ENCODE data around the gene RBM6.
"Not testable (repeated sequence)": the region's sequence is repeated elsewhere in the genome, so short reads cannot be mapped to it uniquely, and the experiment has no call there.

Gene RBM6

DNA sequence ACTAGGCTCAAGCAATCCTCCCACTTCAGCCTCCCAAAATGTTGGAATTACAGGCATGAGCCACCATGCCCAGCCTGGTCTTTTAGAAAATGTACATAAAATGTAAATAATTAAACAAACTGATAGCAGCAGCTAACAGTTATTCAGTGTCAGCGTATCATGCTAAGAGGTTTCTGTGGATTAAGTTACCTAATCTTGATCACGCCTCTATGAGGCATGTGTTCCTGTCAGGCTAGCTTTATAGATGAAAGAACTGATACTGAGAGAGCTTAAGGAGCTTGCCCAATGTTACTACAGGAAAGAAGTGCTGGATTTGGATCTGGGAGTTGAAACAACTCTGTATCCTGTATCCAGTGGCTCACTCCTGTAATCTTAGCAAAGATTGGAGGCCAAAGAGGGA is 25.0 kb upstream of the RBM6 start:
- DNase-seq = no peak
- Histone ChIP-seq H3K36me3 (ENCODE audit: control insufficient read depth in 4 of 4, insufficient read depth in 4 of 4, low read length in 3 of 4) (peaks cover 0 to 29% (median 16%) of the 10 kb centered on the region in 4 experiments), H3K4me1 (ENCODE audit: control extremely low read depth in 1 of 4, control insufficient read depth in 4 of 4, insufficient read depth in 4 of 4, low read length in 3 of 4) (no peaks in the 10 kb centered on the region), H3K4me3 (ENCODE audit: control insufficient read depth in 1 of 7, extremely low read depth in 1 of 7, insufficient read depth in 4 of 7, low read depth in 2 of 7, low read length in 6 of 7) (no peak overlapping the region), H3K27ac (ENCODE audit: insufficient read depth in 1 of 2, low read depth in 1 of 2, low read length in 2 of 2, poor library complexity in 1 of 2, severe bottlenecking in 2 of 2) (no peak overlapping the region), H3K9me3 (ENCODE audit: control extremely low read depth in 1 of 5, control insufficient read depth in 4 of 5, insufficient read depth in 2 of 5, low read depth in 1 of 5, low read length in 4 of 5) (no peaks in the 10 kb centered on the region), H3K27me3 (replicated peaks in 2 of 5; ENCODE audit: control insufficient read depth in 4 of 5, insufficient read depth in 5 of 5, low read length in 4 of 5) (no peaks in the 10 kb centered on the region)
- ChIA-PET CTCF (interaction anchor here (0.7 to 2.9 kb wide), 5 partner anchors 8 to 76 kb away, joined by 3 to 19 read pairs (median 4); partner anchors contain the start of gene MON1A), POLR2A (no interaction called here)
- WGBS (ENCODE audit: insufficient coverage) = 92% methylated on average over 2 of the region's 2 CpGs

DNA sequence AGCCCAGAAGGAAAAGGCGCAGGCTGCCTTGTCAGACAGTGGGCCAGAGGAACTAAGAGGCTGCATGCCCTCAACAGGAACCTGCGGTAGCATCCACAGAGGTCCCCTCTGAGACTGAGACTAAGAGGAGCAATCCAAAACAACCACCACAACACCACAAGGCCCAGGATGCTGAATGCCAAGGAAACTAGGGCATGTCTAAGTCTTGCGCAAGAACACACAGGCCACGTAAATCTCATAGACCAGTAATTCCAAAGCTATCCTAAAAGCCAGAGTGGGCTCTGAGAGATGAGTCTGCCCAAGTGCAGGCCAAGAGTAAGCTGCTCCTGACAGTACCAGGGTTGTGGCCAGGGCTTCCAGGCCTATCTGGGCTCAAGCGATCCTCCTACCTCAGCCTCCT is 23.3 kb upstream of the RBM6 start:
- DNase-seq = no peak
- POLR2A ChIA-PET = no interaction called here
- Histone ChIP-seq H3K4me1 (ENCODE audit: control extremely low read depth in 1 of 4, control insufficient read depth in 4 of 4, insufficient read depth in 4 of 4, low read length in 3 of 4) (no peaks in the 10 kb centered on the region), H3K9me3 (ENCODE audit: control extremely low read depth in 1 of 5, control insufficient read depth in 4 of 5, insufficient read depth in 2 of 5, low read depth in 1 of 5, low read length in 4 of 5) (no peaks in the 10 kb centered on the region), H3K36me3 (ENCODE audit: control insufficient read depth in 4 of 4, insufficient read depth in 4 of 4, low read length in 3 of 4) (peaks cover 0 to 15% (median 4%) of the 10 kb centered on the region in 4 experiments), H3K4me3 (ENCODE audit: control insufficient read depth in 1 of 7, extremely low read depth in 1 of 7, insufficient read depth in 4 of 7, low read depth in 2 of 7, low read length in 6 of 7) (no peak overlapping the region), H3K27ac (ENCODE audit: insufficient read depth in 1 of 2, low read depth in 1 of 2, low read length in 2 of 2, poor library complexity in 1 of 2, severe bottlenecking in 2 of 2) (no peak overlapping the region), H3K27me3 (replicated peaks in 2 of 5; ENCODE audit: control insufficient read depth in 4 of 5, insufficient read depth in 5 of 5, low read length in 4 of 5) (no peaks in the 10 kb centered on the region)
- CTCF ChIA-PET = interaction anchor here (0.7 to 2.9 kb wide), 5 partner anchors 10 to 1692 kb away, joined by 3 to 19 read pairs (median 3); partner anchors contain the start of gene MON1A
- 90% methylated on average over 2 of the region's 5 CpGs for WGBS (ENCODE audit: insufficient coverage)

DNA sequence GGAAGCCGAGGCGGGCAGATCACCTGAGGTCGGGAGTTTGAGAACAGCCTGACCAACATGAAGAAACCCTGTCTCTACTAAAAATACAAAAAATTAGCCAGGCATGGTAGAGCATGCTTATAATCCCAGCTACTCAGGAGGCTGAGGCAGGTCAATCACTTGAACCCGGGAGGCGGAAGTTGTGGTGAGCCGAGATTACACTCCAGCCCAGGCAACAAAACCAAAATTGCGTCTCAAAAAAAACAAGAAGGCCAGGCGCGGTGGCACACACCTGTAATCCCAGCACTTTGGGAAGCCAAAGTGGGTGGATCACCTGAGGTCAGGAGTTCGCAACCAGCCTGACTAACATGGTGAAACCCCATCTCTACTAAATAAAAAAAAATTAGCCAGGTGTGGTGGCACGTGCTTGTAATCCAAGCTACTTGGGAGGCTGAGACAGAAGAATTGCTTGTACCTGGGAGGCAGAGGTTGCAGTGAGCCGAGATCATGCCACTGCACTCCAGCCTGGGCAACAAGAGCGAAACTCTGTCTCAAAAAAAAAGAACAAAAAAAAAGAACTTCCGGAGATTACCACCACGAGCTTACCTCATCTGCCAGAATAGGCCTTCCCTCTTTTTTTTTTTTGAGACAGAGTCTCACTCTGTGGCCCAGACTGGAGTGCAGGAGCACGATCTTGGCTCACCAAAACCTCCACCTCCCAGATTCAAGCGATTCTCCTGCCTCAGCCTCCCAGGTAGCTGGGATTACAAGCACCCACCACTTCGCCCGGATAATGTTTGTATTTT is 22.0 kb upstream of the RBM6 start:
- 90% methylated on average over 11 of the region's 19 CpGs for WGBS (ENCODE audit: insufficient coverage)
- H3K9me3 ChIP-seq (ENCODE audit: control extremely low read depth in 1 of 5, control insufficient read depth in 4 of 5, insufficient read depth in 2 of 5, low read depth in 1 of 5, low read length in 4 of 5); H3K4me1 ChIP-seq (ENCODE audit: control extremely low read depth in 1 of 4, control insufficient read depth in 4 of 4, insufficient read depth in 4 of 4, low read length in 3 of 4); H3K4me3 ChIP-seq (ENCODE audit: control insufficient read depth in 1 of 7, extremely low read depth in 1 of 7, insufficient read depth in 4 of 7, low read depth in 2 of 7, low read length in 6 of 7); H3K27me3 ChIP-seq (replicated peaks in 2 of 5; ENCODE audit: control insufficient read depth in 4 of 5, insufficient read depth in 5 of 5, low read length in 4 of 5); DNase-seq; POLR2A ChIA-PET; H3K27ac ChIP-seq (ENCODE audit: insufficient read depth in 1 of 2, low read depth in 1 of 2, low read length in 2 of 2, poor library complexity in 1 of 2, severe bottlenecking in 2 of 2); H3K36me3 ChIP-seq (ENCODE audit: control insufficient read depth in 4 of 4, insufficient read depth in 4 of 4, low read length in 3 of 4): not testable (repeated sequence)
- CTCF ChIA-PET = interaction anchor here (1.1 to 3.2 kb wide), 3 partner anchors 10 to 23 kb away, joined by 3 to 10 read pairs (median 4); partner anchors contain the start of gene MON1A

DNA sequence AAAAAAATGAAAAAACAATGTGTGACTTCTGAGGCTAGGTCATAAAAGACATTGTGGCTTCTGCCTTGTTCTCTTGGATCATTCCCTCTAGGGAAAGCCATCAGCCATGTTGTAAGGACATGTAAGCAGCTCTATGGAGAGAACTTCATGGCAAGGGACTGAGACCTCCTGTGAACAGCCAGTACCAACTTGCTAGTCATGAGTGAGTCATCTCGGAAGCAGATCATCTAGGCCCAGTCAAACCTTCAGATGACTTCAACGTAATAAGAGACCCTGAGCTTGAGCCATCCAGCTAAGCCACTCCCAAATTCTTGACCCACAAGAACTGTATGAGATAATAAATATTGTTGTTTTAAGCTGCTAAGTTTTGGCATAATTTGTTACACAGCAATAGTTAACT is 15.3 kb upstream of the RBM6 start:
- 100% methylated on average over 1 of the region's 2 CpGs for WGBS (ENCODE audit: insufficient coverage)
- H3K27me3 ChIP-seq (replicated peaks in 2 of 5; ENCODE audit: control insufficient read depth in 4 of 5, insufficient read depth in 5 of 5, low read length in 4 of 5) = no peaks in the 10 kb centered on the region
- peaks cover 0 to 9% (median 8%) of the 10 kb centered on the region in 4 experiments for H3K4me1 ChIP-seq (ENCODE audit: control extremely low read depth in 1 of 4, control insufficient read depth in 4 of 4, insufficient read depth in 4 of 4, low read length in 3 of 4)
- ChIA-PET POLR2A (interaction anchor here (0.5 kb wide), 1 partner anchor 75 kb away, joined by 5 read pairs; no protein-coding TSS in a partner anchor), CTCF (interaction anchor here (1.1 to 2.2 kb wide), 3 partner anchors 11 to 85 kb away, joined by 3 to 6 read pairs (median 3); no protein-coding TSS in a partner anchor)
- peaks cover 0 to 3% (median 0%) of the 10 kb centered on the region in 4 experiments for H3K36me3 ChIP-seq (ENCODE audit: control insufficient read depth in 4 of 4, insufficient read depth in 4 of 4, low read length in 3 of 4)
- no peak overlapping the region for H3K27ac ChIP-seq (ENCODE audit: insufficient read depth in 1 of 2, low read depth in 1 of 2, low read length in 2 of 2, poor library complexity in 1 of 2, severe bottlenecking in 2 of 2)
- no peak for DNase-seq
- H3K4me3 ChIP-seq (ENCODE audit: control insufficient read depth in 1 of 7, extremely low read depth in 1 of 7, insufficient read depth in 4 of 7, low read depth in 2 of 7, low read length in 6 of 7) = no peak overlapping the region
- no peaks in the 10 kb centered on the region for H3K9me3 ChIP-seq (ENCODE audit: control extremely low read depth in 1 of 5, control insufficient read depth in 4 of 5, insufficient read depth in 2 of 5, low read depth in 1 of 5, low read length in 4 of 5)

DNA sequence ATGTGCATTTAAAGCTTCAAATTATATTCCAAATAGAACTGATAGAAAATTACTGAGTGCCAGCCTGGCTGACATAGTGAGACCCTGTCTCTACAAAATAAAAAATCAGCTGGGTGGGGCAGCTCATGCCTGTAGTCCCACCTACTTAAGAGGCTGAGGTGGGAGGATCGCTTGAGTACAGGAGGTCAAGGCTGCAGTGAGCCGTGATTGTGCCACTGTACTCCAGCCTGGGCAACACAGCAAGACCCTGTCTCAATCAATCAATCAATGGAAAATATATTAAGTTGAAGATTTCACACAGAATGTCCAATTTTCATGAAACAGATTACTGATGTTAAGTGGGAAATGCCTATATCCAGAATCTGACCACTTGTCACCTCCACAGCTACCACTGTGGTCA is 14.5 kb upstream of the RBM6 start:
- Histone ChIP-seq H3K9me3 (ENCODE audit: control extremely low read depth in 1 of 5, control insufficient read depth in 4 of 5, insufficient read depth in 2 of 5, low read depth in 1 of 5, low read length in 4 of 5) (no peaks in the 10 kb centered on the region), H3K4me3 (ENCODE audit: control insufficient read depth in 1 of 7, extremely low read depth in 1 of 7, insufficient read depth in 4 of 7, low read depth in 2 of 7, low read length in 6 of 7) (no peak overlapping the region), H3K4me1 (ENCODE audit: control extremely low read depth in 1 of 4, control insufficient read depth in 4 of 4, insufficient read depth in 4 of 4, low read length in 3 of 4) (peaks cover 0 to 14% (median 13%) of the 10 kb centered on the region in 4 experiments), H3K36me3 (ENCODE audit: control insufficient read depth in 4 of 4, insufficient read depth in 4 of 4, low read length in 3 of 4) (no peaks in the 10 kb centered on the region), H3K27ac (ENCODE audit: insufficient read depth in 1 of 2, low read depth in 1 of 2, low read length in 2 of 2, poor library complexity in 1 of 2, severe bottlenecking in 2 of 2) (no peak overlapping the region), H3K27me3 (replicated peaks in 2 of 5; ENCODE audit: control insufficient read depth in 4 of 5, insufficient read depth in 5 of 5, low read length in 4 of 5) (no peaks in the 10 kb centered on the region)
- POLR2A ChIA-PET = no interaction called here
- CTCF ChIA-PET = interaction anchor here (1.5 to 2.2 kb wide), 2 partner anchors 19 to 86 kb away, joined by 3 to 6 read pairs; no protein-coding TSS in a partner anchor
- no peak for DNase-seq
- no CpG with 5 or more reads among the region's 2 CpGs for WGBS (ENCODE audit: insufficient coverage)

DNA sequence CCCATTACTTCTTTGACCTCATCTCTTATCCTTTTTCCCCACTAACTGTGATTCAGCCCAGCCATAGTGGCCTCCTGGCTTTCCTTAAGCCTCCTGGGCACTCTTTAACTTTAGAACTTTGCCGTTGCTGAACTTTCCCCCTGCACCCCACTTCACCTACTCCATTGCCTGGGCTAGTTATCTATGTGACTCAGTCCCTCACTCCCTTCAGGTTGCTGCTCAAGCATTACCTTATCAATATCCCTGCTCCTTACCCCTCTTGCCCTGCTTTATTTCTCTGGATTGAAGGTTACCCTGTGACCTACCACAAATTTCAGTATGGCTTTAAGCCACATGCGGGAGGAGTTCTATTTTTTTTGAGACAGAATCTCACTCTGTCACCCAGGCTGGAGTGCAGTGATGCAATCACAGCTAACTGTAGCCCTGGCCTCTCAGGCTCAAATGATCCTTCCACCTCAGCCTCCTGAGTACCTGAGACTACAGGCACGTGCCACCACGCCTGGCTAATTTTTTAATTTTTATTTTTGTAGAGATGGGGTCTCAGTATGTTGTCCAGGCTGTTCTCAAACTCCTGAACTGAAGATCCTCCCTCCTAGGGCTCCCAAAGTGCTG is 13.7 kb upstream of the RBM6 start:
- DNase-seq = no peak
- H3K4me1 ChIP-seq (ENCODE audit: control extremely low read depth in 1 of 4, control insufficient read depth in 4 of 4, insufficient read depth in 4 of 4, low read length in 3 of 4) = peaks cover 0 to 20% (median 14%) of the 10 kb centered on the region in 4 experiments
- ChIA-PET POLR2A (interaction anchor here (0.7 kb wide), 1 partner anchor 16 kb away, joined by 3 read pairs; no protein-coding TSS in a partner anchor), CTCF (interaction anchor here (1.5 to 2.2 kb wide), 2 partner anchors 20 to 87 kb away, joined by 3 to 6 read pairs; no protein-coding TSS in a partner anchor)
- no peaks in the 10 kb centered on the region for H3K36me3 ChIP-seq (ENCODE audit: control insufficient read depth in 4 of 4, insufficient read depth in 4 of 4, low read length in 3 of 4)
- H3K27me3 ChIP-seq (replicated peaks in 2 of 5; ENCODE audit: control insufficient read depth in 4 of 5, insufficient read depth in 5 of 5, low read length in 4 of 5) = no peaks in the 10 kb centered on the region
- H3K27ac ChIP-seq (ENCODE audit: insufficient read depth in 1 of 2, low read depth in 1 of 2, low read length in 2 of 2, poor library complexity in 1 of 2, severe bottlenecking in 2 of 2) = no peak overlapping the region
- no peak overlapping the region for H3K4me3 ChIP-seq (ENCODE audit: control insufficient read depth in 1 of 7, extremely low read depth in 1 of 7, insufficient read depth in 4 of 7, low read depth in 2 of 7, low read length in 6 of 7)
- whole genome bisulfite sequencing (ENCODE audit: insufficient coverage) = 100% methylated on average over 2 of the region's 4 CpGs
- no peaks in the 10 kb centered on the region for H3K9me3 ChIP-seq (ENCODE audit: control extremely low read depth in 1 of 5, control insufficient read depth in 4 of 5, insufficient read depth in 2 of 5, low read depth in 1 of 5, low read length in 4 of 5)
